Fibroblast of villous mesenchyme (primary cell): ENCODE measurements around the gene ABTB2. TPM values are rescaled to one million over a fixed set of nuclear protein-coding genes. Genes with fewer than 3 reads are reported as not detected.

Experiments used
- DNase-seq: peaks from one replicate; pipeline ENCODE4 v3.0.0-alpha.2; 2010; ENCODE audit warnings: low read depth
- H3K4me3 ChIP-seq: 2 replicates; pipeline ENCODE4 v1.5.1; 2011; ENCODE audit warnings: low read depth, mild to moderate bottlenecking, low read length
- total RNA-seq: library from RNA; depleted of rRNA; stranded (reverse); fragments of >200 nt; gene quantifications from 2 replicates; pipeline ENCODE4 v1.2.3, GENCODE V29; 2012
- TF ChIP-seq, protein P1 (sequence below): IDR thresholded peaks from 2 replicates; pipeline ENCODE4 v1.5.1; 2012; ENCODE audit warnings: low read depth, mild to moderate bottlenecking, low read length; ENCODE audit not compliant: insufficient read depth

Gene ABTB2
- total RNA-seq, 1 donor, result 3.9 TPM

DNA sequence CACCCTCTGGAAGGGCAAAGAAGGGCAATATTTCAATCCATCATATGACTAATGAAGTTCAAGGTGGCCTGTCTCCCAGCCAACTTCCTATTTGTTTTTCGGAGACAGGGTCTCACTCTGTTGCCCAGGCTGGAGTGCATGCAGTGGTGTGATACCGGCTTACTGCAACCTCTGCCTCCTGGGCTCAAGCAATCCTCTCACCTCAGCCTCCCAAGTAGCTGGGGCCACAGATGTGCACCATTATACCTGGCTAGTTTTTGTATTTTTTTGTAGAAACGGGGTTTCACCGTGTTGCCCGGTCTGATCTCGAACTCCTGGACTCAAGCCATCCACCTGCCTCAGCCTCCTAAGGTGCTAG, 13.4 kb downstream of the ABTB2 start:
- no peak overlapping the region for H3K4me3 ChIP-seq
- TF ChIP-seq, protein P1, sequence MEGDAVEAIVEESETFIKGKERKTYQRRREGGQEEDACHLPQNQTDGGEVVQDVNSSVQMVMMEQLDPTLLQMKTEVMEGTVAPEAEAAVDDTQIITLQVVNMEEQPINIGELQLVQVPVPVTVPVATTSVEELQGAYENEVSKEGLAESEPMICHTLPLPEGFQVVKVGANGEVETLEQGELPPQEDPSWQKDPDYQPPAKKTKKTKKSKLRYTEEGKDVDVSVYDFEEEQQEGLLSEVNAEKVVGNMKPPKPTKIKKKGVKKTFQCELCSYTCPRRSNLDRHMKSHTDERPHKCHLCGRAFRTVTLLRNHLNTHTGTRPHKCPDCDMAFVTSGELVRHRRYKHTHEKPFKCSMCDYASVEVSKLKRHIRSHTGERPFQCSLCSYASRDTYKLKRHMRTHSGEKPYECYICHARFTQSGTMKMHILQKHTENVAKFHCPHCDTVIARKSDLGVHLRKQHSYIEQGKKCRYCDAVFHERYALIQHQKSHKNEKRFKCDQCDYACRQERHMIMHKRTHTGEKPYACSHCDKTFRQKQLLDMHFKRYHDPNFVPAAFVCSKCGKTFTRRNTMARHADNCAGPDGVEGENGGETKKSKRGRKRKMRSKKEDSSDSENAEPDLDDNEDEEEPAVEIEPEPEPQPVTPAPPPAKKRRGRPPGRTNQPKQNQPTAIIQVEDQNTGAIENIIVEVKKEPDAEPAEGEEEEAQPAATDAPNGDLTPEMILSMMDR, result no peak
- no peak for DNase-seq

DNA sequence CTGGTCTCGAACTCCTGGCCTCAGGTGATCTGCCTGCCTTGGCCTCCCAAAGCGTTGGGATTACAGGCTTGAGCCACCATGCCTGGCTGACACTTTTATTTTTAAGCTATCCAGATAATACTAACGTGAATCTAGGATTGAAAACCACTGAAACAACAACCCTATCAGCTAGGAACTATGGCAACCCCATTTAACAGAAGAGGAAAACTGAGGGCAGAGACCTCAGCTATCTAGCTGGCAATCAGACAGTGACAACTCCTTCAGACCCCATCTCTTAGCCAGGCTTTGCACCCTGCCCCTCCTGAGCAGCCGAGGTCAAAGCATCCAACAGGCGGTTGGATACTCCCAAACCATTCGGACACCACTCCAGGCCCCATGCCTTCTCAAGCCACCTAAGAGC, 14.1 kb downstream of the ABTB2 start:
- DNase-seq, result no peak
- no peak overlapping the region for H3K4me3 ChIP-seq
- TF ChIP-seq, protein P1, result no peak

DNA sequence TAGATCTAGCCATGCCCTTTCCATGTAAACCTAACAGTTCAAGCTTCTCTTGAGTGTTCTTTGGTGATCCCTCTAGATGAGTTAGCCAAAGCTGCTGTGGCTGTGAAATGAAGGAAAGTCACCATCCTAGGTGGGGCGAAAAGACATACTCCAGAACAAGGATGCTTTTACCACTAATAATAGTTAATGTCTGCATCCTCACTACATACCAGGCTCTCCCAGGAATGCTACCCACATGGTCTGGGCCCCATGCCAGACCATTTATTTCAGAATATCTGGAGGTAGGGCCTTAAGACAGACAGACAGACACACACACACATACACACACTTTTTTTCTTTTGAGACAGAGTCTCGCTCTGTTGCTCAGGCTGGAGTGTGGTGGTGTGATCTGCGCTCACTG, 14.7 kb downstream of the ABTB2 start:
- DNase-seq, result peak; percentile 79
- TF ChIP-seq, protein P1, result no peak

DNA sequence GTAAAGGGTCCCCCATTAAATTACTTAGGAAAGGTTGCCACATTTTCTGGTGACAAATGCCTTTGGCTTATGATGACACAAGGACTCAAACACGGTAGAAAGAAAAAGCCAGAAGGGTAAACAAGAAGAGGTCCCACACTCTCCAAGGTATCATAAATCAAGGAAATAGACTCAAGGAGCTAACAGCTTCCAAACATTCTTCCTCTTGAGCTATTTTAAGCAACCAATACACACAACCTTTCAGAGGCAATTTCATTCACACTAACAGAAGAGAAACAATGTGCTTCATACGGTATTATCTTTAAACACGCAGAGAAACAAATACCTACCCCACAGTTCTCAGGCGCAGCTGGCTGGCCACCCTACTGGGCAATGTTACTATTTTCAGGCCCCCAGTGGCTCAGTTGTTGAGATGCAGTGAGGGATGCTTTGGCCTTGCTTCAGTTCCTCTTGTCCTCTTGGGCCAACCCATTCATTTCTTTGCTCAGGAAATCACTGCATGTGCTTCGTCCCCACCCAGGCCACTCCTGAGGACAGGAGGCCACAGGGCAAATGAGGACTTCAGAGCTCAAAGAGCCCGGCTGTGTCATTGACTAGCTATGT, 15.8 kb downstream of the ABTB2 start:
- DNase-seq, result peak; percentile 75
- TF ChIP-seq, protein P1, result no peak
- no peak overlapping the region for H3K4me3 ChIP-seq

More for the DNA sequence above, 14.7 kb downstream of the ABTB2 start:
- no peak overlapping the region for H3K4me3 ChIP-seq

DNA sequence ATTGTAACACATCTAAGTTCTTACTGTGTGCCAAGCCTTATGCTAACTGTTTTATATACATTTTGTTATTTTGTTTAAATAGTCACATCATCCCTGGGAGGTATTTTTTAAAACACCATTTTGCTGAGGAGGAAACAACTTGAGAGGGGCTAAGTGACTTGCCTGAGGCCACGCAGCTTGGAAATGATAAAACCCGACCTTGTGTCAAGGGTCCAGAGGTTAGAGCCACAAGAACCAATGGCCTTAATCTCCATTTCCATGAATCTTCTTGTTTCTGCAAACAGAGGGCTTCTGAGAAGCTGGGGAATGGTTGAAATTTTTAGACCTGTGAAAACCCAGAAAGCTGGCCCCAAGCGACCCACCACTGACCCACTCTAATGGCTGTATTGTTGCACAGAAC, 16.7 kb downstream of the ABTB2 start:
- no peak for DNase-seq
- H3K4me3 ChIP-seq, result no peak overlapping the region
- TF ChIP-seq, protein P1, result no peak

DNA sequence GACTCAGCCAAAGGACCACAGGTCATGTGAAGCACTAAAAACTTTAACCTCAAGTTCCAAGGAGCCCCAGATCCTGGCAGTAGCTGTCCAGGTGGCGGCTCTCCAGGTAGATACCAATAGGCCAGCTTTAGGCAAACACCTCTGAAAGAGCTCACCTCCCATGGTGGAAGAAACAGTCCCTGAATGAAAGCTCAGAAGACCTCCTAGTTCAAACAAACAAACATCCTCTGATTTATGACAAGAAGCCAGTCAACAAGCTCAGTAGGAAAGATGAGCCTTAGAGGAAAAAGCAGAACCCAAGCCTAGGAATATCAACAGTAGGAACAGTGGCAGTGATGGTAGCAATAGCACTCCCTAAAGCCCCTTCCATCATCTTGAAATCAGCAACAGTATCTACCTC, 17.2 kb downstream of the ABTB2 start:
- TF ChIP-seq, protein P1, result no peak
- no peak overlapping the region for H3K4me3 ChIP-seq
- no peak for DNase-seq

DNA sequence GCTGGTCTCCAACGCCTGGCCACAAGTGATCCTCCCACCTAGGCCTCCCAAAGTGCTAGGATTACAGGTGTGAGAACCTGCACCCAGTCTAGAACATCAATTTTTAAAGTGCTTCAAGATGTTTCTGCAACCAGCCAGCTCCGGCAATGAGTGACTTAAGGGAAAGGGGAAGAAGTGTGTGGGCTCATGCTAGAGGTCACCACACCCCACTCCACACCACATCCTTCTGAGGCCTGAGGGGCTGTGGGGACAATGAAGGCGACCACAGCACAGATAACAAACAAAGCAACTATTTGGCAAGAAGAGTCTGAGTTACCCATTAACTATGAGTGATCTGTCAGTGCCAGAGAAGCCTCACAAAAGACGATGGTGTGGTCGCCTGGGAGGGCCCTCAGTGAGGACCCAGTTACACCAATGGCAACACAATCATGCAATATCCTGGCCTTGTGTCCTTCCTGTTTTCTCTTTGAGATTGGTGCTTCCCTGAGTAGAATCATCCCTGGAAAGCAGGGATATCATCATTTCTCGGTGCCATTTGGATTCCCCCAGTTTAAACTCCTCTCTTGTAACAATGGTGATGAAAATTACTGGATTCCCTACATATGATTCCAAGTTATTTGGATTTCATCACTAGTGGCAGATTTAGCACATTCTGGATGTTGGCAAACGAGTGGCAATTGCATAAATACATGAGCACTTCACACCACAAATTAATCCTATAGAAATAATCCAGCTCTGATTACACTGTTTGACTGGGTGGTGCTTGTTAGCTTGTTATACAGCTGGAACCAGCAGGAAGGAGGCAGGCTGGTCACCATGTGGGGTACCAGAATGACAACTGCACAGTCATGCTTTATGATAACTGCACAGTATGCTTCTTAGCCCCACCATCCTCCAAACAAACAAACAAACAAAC, 18.4 kb downstream of the ABTB2 start:
- H3K4me3 ChIP-seq, result no peak overlapping the region
- TF ChIP-seq, protein P1, result no peak
- no peak for DNase-seq
